BE2C (cell line): ENCODE data around the gene MOCS2. TPM values are rescaled to one million over a fixed set of nuclear protein-coding genes. Genes with fewer than 3 reads are reported as not detected.

Source experiments
- DNase-seq: peaks from one replicate; pipeline ENCODE4 v3.0.0-alpha.2; 2020
- H3K27me3 ChIP-seq: fragments of 250-450 bp; sonication (Bioruptor Pico); 2 replicates; pipeline ENCODE4 v1.5.1; 2020; ENCODE audit warnings: mild to moderate bottlenecking
- H3K36me3 ChIP-seq: fragments of 250-450 bp; sonication (Bioruptor Pico); 2 replicates; pipeline ENCODE4 v1.5.1; 2020; ENCODE audit warnings: mild to moderate bottlenecking
- H3K4me1 ChIP-seq: fragments of 250-450 bp; sonication (Bioruptor Pico); 2 replicates; pipeline ENCODE4 v1.5.1; 2020
- H3K4me3 ChIP-seq: 2 replicates; pipeline ENCODE4 v1.5.1; 2011; ENCODE audit warnings: low read depth, low read length
- H3K9me3 ChIP-seq: fragments of 250-450 bp; sonication (Bioruptor Pico); 2 replicates; pipeline ENCODE4 v1.5.1; 2020
- CTCF ChIP-seq: IDR thresholded peaks from 2 replicates; pipeline ENCODE4 v1.5.1; 2012; ENCODE audit warnings: mild to moderate bottlenecking, low read depth, low read length
- polyA plus RNA-seq: library from polyadenylated mRNA; unstranded; fragments of >200 nt; gene quantifications from one replicate; pipeline ENCODE4 v1.2.1, GENCODE V29; 2012; ENCODE audit warnings: low read depth, missing spikeins; ENCODE audit not compliant: insufficient read length, insufficient read depth

Gene MOCS2
- polyA plus RNA-seq, result 14.9 TPM

- peak; percentile 94 for DNase-seq
- Histone ChIP-seq H3K4me1 (no peaks in the 10 kb centered on the region; the same call in 1 of the 2 replicates), H3K27me3 (no peaks in the 10 kb centered on the region), H3K4me3 (peak within 1 kb of the TSS; percentile 73), H3K9me3 (no peaks in the 10 kb centered on the region; the same call in 1 of the 2 replicates), H3K36me3 (no peaks in the 10 kb centered on the region)
- no peak for TF ChIP-seq CTCF
Measured at GRCh38 chr5:53109443-53110127, at the start of gene MOCS2. TSS of gene MOCS2 (minus strand) at chr5:53109757. CDS start at chr5:53107174, 2,583 bp downstream.

GRCh38 chr5:53151713-53152458 lies 42.3 kb upstream of the MOCS2 start:
- Histone ChIP-seq H3K4me3 (no peak overlapping the region), H3K4me1 (no peaks in the 10 kb centered on the region), H3K9me3 (no peaks in the 10 kb centered on the region), H3K27me3 (no peaks in the 10 kb centered on the region), H3K36me3 (no peaks in the 10 kb centered on the region)
- TF ChIP-seq CTCF, result no peak
- no peak for DNase-seq

- no peaks in the 10 kb centered on the region for H3K27me3 ChIP-seq
- no peak overlapping the region for H3K4me3 ChIP-seq
- no peak for DNase-seq
- H3K36me3 ChIP-seq, result no peaks in the 10 kb centered on the region
- TF ChIP-seq CTCF, result no peak
- no peaks in the 10 kb centered on the region for H3K9me3 ChIP-seq
- H3K4me1 ChIP-seq, result no peaks in the 10 kb centered on the region
Measured at GRCh38 chr5:53133020-53133419, 23.5 kb upstream of the MOCS2 start.

- H3K9me3 ChIP-seq, result no peaks in the 10 kb centered on the region
- H3K4me3 ChIP-seq, result no peak overlapping the region
- no peaks in the 10 kb centered on the region for H3K27me3 ChIP-seq
- DNase-seq, result no peak
- no peak for TF ChIP-seq CTCF
- H3K4me1 ChIP-seq, result no peaks in the 10 kb centered on the region
- H3K36me3 ChIP-seq, result no peaks in the 10 kb centered on the region
Measured at GRCh38 chr5:53130266-53130665, 20.7 kb upstream of the MOCS2 start.

- H3K4me1 ChIP-seq, result no peaks in the 10 kb centered on the region
- no peak for DNase-seq
- no peak overlapping the region for H3K4me3 ChIP-seq
- H3K9me3 ChIP-seq, result no peaks in the 10 kb centered on the region
- TF ChIP-seq CTCF, result no peak
- H3K27me3 ChIP-seq, result no peaks in the 10 kb centered on the region
- H3K36me3 ChIP-seq, result no peaks in the 10 kb centered on the region
Measured at GRCh38 chr5:53128481-53128880, 18.9 kb upstream of the MOCS2 start.

- TF ChIP-seq CTCF, result no peak
- DNase-seq, result no peak
- Histone ChIP-seq H3K4me1 (no peaks in the 10 kb centered on the region), H3K36me3 (no peaks in the 10 kb centered on the region), H3K27me3 (no peaks in the 10 kb centered on the region; the same call in 1 of the 2 replicates), H3K4me3 (no peak overlapping the region), H3K9me3 (no peaks in the 10 kb centered on the region)
Measured at GRCh38 chr5:53127107-53127506, 17.6 kb upstream of the MOCS2 start.
